ENCODE measurements around the gene OTOG. TPM values are rescaled to one million over a fixed set of nuclear protein-coding genes. Genes with fewer than 3 reads are reported as not detected.

Gene OTOG
- total and polyA plus RNA-seq, 2 of the 8 experiments (the other 6 are each of a cell fraction or from before 2014, with no cell fraction given) = 0.41 to 1.5 TPM

- H4K5ac ChIP-seq (ENCODE audit: insufficient read length, low read depth, low read length) = no peak overlapping the region
- ChIA-PET POLR2A (ENCODE audit: partially characterized antibody) (interaction anchor here (1.0 to 1.1 kb wide), 2 partner anchors 9 to 10 kb away, joined by 3 read pairs; no protein-coding TSS in a partner anchor), CTCF (ENCODE audit: partially characterized antibody) (interaction anchor here (0.7 to 12.8 kb wide), 11 partner anchors 9 to 155 kb away, joined by 3 to 165 read pairs (median 6); partner anchors contain the start of genes KCNC1 and MYOD1)
- no peak overlapping the region for H3K14ac ChIP-seq (ENCODE audit: insufficient read length)
- peaks cover 0 to 2% of the 10 kb centered on the region in 2 experiments for H4K20me1 ChIP-seq (replicated peaks in 1 of 2; ENCODE audit: control insufficient read depth in 1 of 2, insufficient read depth in 2 of 2, low read length in 2 of 2)
- H3K9me3 ChIP-seq (ENCODE audit: insufficient read depth in 2 of 2, low read depth in 1 of 2, low read length in 1 of 2) = no peaks in the 10 kb centered on the region
- H3K4me1 ChIP-seq (replicated peaks in 1 of 4; ENCODE audit: control insufficient read depth in 3 of 4, insufficient read depth in 4 of 4, low read length in 3 of 4) = peaks cover 0 to 4% (median 2%) of the 10 kb centered on the region in 4 experiments; a peak in 3 of 7 replicates
- no peak overlapping the region for H3K4me3 ChIP-seq (ENCODE audit: extremely low read depth in 1 of 4, insufficient read depth in 2 of 4, low read depth in 3 of 4, low read length in 4 of 4)
- no peak for FAIRE-seq
- no peaks in the 10 kb centered on the region for H3K79me1 ChIP-seq (ENCODE audit: low read depth, low read length)
- no peak overlapping the region for H3K9ac ChIP-seq (replicated peaks in 1 of 4; ENCODE audit: extremely low read depth in 1 of 4, low read depth in 3 of 4, low read length in 3 of 4)
- no peak overlapping the region for H4K8ac ChIP-seq (ENCODE audit: extremely low read depth, insufficient read depth, low read length)
- H3K27me3 ChIP-seq (replicated peaks in 1 of 4; ENCODE audit: control insufficient read depth in 3 of 4, extremely low read depth in 1 of 4, insufficient read depth in 3 of 4, low read length in 3 of 4) = peaks cover 0 to 10% (median 4%) of the 10 kb centered on the region in 4 experiments; a peak in 2 of 7 replicates
- H3K56ac ChIP-seq (replicated peaks; ENCODE audit: insufficient read length, low read depth, low read length) = no peak overlapping the region
- no peak overlapping the region for H2BK15ac ChIP-seq (ENCODE audit: low read length)
- no peak overlapping the region for H3K27ac ChIP-seq (ENCODE audit: low read depth, low read length)
- no peak for DNase-seq (ENCODE audit: low read depth in 1 of 2, low spot score in 2 of 2)
- no peak overlapping the region for H4K91ac ChIP-seq (replicated peaks; ENCODE audit: insufficient read length, low read length)
- H3K4ac ChIP-seq (replicated peaks; ENCODE audit: insufficient read length, low read depth, low read length) = no peak overlapping the region
- no peak overlapping the region for H2BK5ac ChIP-seq (ENCODE audit: low read depth, low read length)
- 88% methylated on average over 10 of the region's 10 CpGs; no CpG with 5 or more reads in 1 of the 2 experiments for WGBS, 2 experiments (ENCODE audit: extremely low coverage in 1 of 2, insufficient coverage in 1 of 2, insufficient read length in 1 of 2, insufficient replicate concordance in 2 of 2, low coverage in 1 of 2, low lambda C conversion rate in 2 of 2, missing lambda C conversion rate in 1 of 2)
- no peak overlapping the region for H2BK20ac ChIP-seq (ENCODE audit: low read length)
- no peak overlapping the region for H2BK12ac ChIP-seq (ENCODE audit: low read depth, low read length)
- H2BK120ac ChIP-seq (replicated peaks; ENCODE audit: low read depth, low read length) = no peak overlapping the region
- H3K23me2 ChIP-seq (ENCODE audit: low read depth, low read length) = no peaks in the 10 kb centered on the region; the same call in 1 of the 2 replicates
- H3K4me2 ChIP-seq (ENCODE audit: insufficient read depth in 1 of 2, low read depth in 2 of 2, low read length in 2 of 2) = no peak overlapping the region
- no peak overlapping the region for H2AFZ ChIP-seq (ENCODE audit: low read length)
- H3K79me2 ChIP-seq (ENCODE audit: control insufficient read depth in 1 of 2, insufficient read depth in 2 of 2, low read length in 2 of 2) = no peaks in the 10 kb centered on the region
- no peaks in the 10 kb centered on the region for H3K36me3 ChIP-seq (ENCODE audit: control insufficient read depth in 2 of 4, insufficient read depth in 4 of 4, low read length in 3 of 4)
- no peak overlapping the region for H3K18ac ChIP-seq (ENCODE audit: extremely low read depth, low read length)
- H2AK5ac ChIP-seq (ENCODE audit: low read depth, low read length) = no peak overlapping the region
- H3K23ac ChIP-seq (ENCODE audit: insufficient read length) = no peak overlapping the region
- no peak for TF ChIP-seq ASH2L (IDR thresholded peaks at IDR 0.05; ENCODE audit: low read length)
- no peak for TF ChIP-seq SIN3A (conservative IDR thresholded peaks at IDR 0.05 in 1 of 2, IDR thresholded peaks at IDR 0.05 in 1 of 2; ENCODE audit: low read depth in 1 of 2, low read length in 2 of 2)
- TF ChIP-seq SP1 (IDR thresholded peaks at IDR 0.05; ENCODE audit: low read depth, low read length) = no peak
- no peak for TF ChIP-seq EP300 (IDR thresholded peaks at IDR 0.05; ENCODE audit: borderline replicate concordance in 1 of 2, low read depth in 2 of 2, low read length in 2 of 2)
- no peak for TF ChIP-seq SIRT6 (IDR thresholded peaks at IDR 0.05; ENCODE audit: low read length)
- no peak for TF ChIP-seq SIX5 (IDR thresholded peaks at IDR 0.05; ENCODE audit: low read depth, low read length)
- no peak for TF ChIP-seq SAP30 (IDR thresholded peaks at IDR 0.05; ENCODE audit: insufficient read depth, insufficient replicate concordance, low read length)
- no peak for TF ChIP-seq CTBP2 (IDR thresholded peaks at IDR 0.05; ENCODE audit: borderline replicate concordance, insufficient read depth, insufficient read length, low read length)
- no peak for TF ChIP-seq NANOG (IDR thresholded peaks at IDR 0.05; ENCODE audit: insufficient read depth, low read depth, low read length, poor library complexity, severe bottlenecking)
- TF ChIP-seq RXRA (IDR thresholded peaks at IDR 0.05; ENCODE audit: insufficient read depth, low read depth, low read length) = no peak
- no peak for TF ChIP-seq RNF2 (IDR thresholded peaks at IDR 0.05; ENCODE audit: borderline replicate concordance, low read depth, low read length, missing control alignments, poor library complexity, severe bottlenecking)
These were observed 56.2 kb downstream of the OTOG start for GRCh38 chr11:17603056-17603825.
